ENCODE data around the gene TP53BP2.

Gene TP53BP2

GRCh38 chr1:223852337-223852736 lies 6.6 kb upstream of the TP53BP2 start:
- no peak for DNase-seq (ENCODE audit: low read depth)

GRCh38 chr1:223849352-223850254 lies 3.9 kb upstream of the TP53BP2 start:
- DNase-seq (ENCODE audit: low read depth): no peak

GRCh38 chr1:223848536-223848935 lies 2.8 kb upstream of the TP53BP2 start:
- no peak for DNase-seq (ENCODE audit: low read depth)

GRCh38 chr1:223847781-223848345 lies 2.1 kb upstream of the TP53BP2 start:
- no peak for DNase-seq (ENCODE audit: low read depth)

- peak; percentile 63 for DNase-seq (ENCODE audit: low read depth)
Observed at GRCh38 chr1:223845037-223845809, 524 bp downstream of the TP53BP2 start.

- DNase-seq (ENCODE audit: low read depth): no peak
Observed at GRCh38 chr1:223844787-223845036, 1.0 kb downstream of the TP53BP2 start.

GRCh38 chr1:223843934-223844786 lies 1.6 kb downstream of the TP53BP2 start:
- DNase-seq (ENCODE audit: low read depth): peak; percentile 63

- DNase-seq (ENCODE audit: low read depth): no peak
Observed at GRCh38 chr1:223842784-223843183, 3.0 kb downstream of the TP53BP2 start.

- peak; percentile 25 for DNase-seq (ENCODE audit: low read depth)
Observed at GRCh38 chr1:223841977-223842623, 3.6 kb downstream of the TP53BP2 start.

- DNase-seq (ENCODE audit: low read depth): no peak
Observed at GRCh38 chr1:223840254-223840653, 5.5 kb downstream of the TP53BP2 start.

- no peak for DNase-seq (ENCODE audit: low read depth)
Observed at GRCh38 chr1:223838125-223838854, 7.5 kb downstream of the TP53BP2 start.

GRCh38 chr1:223837687-223838086 lies 8.1 kb downstream of the TP53BP2 start:
- no peak for DNase-seq (ENCODE audit: low read depth)

- DNase-seq (ENCODE audit: low read depth): peak; percentile 26
Observed at GRCh38 chr1:223837206-223837605, 8.5 kb downstream of the TP53BP2 start.

GRCh38 chr1:223836586-223836985 lies 9.2 kb downstream of the TP53BP2 start:
- DNase-seq (ENCODE audit: low read depth): peak; percentile 49

GRCh38 chr1:223835754-223836153 lies 10.0 kb downstream of the TP53BP2 start:
- peak; percentile 39 for DNase-seq (ENCODE audit: low read depth)

- peak; percentile 85 for DNase-seq (ENCODE audit: low read depth)
Observed at GRCh38 chr1:223834660-223835263, 11.0 kb downstream of the TP53BP2 start.

- DNase-seq (ENCODE audit: low read depth): peak; percentile 27
Observed at GRCh38 chr1:223833948-223834347, 11.8 kb downstream of the TP53BP2 start.

- peak; percentile 24 for DNase-seq (ENCODE audit: low read depth)
Observed at GRCh38 chr1:223832637-223832943, 13.2 kb downstream of the TP53BP2 start.

GRCh38 chr1:223831755-223832636 lies 13.8 kb downstream of the TP53BP2 start:
- DNase-seq (ENCODE audit: low read depth): peak; percentile 93

- no peak for DNase-seq (ENCODE audit: low read depth)
Observed at GRCh38 chr1:223829678-223830077, 16.1 kb downstream of the TP53BP2 start.
